ENCODE results near the gene MRNIP. TPM values are rescaled to one million over a fixed set of nuclear protein-coding genes. Genes with fewer than 3 reads are reported as not detected.
A peak's percentile ranks its signal among the peaks of the same experiment; 100 is the strongest.

The MRNIP gene
- total RNA-seq, 3 donors from 2014 or later (not counting 1 experiment from before 2014, with no cell fraction given) = 19.7 to 40.2 (median 25.4) TPM

DNA sequence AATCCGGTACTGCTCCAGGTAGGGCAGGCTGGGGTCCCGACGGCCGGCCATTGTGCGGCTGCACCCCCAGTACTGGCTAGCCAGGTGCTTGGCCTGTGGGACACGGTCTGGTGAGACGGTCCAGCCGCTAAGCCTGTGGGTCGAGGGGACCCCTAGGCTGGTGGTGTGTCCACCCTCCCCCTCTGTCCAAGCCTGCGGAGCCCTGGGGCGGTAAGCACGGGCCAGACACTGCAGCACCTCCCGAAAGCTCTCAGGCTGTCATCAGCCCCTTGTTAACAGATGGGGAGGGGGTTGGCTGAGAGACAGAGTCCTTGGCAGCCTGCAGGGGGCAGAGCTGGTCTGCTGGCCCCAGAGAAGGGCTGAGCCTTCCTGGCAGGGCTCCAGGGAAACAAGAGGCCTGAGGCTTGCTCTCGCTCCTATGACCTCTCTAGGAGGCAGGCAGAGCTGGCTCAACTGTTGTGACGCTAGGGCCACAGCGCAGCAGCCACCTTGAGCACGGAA lies 11.8 kb upstream of the MRNIP start:
- Histone ChIP-seq H3K27ac (ENCODE audit: low read length) (no peak overlapping the region), H3K36me3 (ENCODE audit: control insufficient read depth, insufficient read depth, low read length) (peaks cover 30% of the 10 kb centered on the region), H3K9me3 (ENCODE audit: control insufficient read depth, insufficient read depth, low read length) (no peaks in the 10 kb centered on the region), H3K4me3 (ENCODE audit: low read length) (no peak overlapping the region), H3K4me1 (ENCODE audit: control insufficient read depth, insufficient read depth, low read length) (no peaks in the 10 kb centered on the region), H3K27me3 (ENCODE audit: control insufficient read depth, insufficient read depth, low read length) (no peaks in the 10 kb centered on the region)
- TF ChIP-seq, protein P1, sequence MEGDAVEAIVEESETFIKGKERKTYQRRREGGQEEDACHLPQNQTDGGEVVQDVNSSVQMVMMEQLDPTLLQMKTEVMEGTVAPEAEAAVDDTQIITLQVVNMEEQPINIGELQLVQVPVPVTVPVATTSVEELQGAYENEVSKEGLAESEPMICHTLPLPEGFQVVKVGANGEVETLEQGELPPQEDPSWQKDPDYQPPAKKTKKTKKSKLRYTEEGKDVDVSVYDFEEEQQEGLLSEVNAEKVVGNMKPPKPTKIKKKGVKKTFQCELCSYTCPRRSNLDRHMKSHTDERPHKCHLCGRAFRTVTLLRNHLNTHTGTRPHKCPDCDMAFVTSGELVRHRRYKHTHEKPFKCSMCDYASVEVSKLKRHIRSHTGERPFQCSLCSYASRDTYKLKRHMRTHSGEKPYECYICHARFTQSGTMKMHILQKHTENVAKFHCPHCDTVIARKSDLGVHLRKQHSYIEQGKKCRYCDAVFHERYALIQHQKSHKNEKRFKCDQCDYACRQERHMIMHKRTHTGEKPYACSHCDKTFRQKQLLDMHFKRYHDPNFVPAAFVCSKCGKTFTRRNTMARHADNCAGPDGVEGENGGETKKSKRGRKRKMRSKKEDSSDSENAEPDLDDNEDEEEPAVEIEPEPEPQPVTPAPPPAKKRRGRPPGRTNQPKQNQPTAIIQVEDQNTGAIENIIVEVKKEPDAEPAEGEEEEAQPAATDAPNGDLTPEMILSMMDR (IDR thresholded peaks at IDR 0.05) = no peak
- intact Hi-C loops (cut with micrococcal nuclease) = no loop called here
- 96% methylated on average over 17 of the region's 17 CpGs for WGBS (ENCODE audit: insufficient coverage)
- Mint-ChIP-seq H3K36me3 (no peaks in the 10 kb centered on the region), H3K27ac (no peak overlapping the region), H3K27me3 (ENCODE audit: low read depth in 2 of 2) (no peaks in the 10 kb centered on the region), H3K4me1 (no peaks in the 10 kb centered on the region), H3K9me3 (no peaks in the 10 kb centered on the region), H3K4me3 (no peak overlapping the region)
- ATAC-seq (no peak), DNase-seq (peak in 1 of 2 donors; percentile 37)

DNA sequence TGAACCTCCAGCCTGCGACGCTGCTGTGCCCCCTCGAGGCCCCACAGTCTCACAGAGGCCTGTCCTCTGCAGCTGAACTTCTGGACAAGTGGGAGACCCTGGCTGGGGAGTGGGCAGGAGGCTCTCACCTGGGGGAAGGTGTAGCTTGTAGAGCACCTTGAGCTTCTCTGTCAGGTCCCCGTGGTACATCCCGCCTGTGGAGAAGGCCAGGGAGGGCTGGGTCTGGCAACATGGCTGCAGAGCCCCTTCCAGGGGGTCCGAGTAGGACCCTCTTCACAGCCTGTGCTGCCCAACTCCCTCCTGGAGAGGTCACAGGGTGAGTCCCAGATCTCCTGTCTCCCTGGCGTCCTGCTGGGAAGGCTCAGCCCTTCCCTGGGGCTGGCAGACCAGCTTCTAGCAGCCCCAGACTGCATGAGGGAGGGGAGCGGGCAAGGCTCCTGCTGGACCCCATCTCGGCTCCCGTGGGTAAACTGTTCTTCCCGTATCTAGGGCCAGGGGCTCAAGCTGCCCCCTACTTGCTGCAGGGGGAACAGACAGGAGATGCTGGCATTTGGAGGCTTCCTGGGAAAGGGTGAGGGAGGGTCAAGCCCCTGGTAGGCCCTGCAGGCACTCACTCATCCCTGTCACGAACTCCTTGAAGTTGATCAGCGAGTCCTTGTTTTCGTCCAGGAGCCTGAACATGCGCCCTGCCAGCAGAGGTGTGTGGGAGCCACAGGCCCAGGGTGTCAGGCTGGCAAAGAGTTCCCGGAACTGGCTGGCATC lies 11.2 kb upstream of the MRNIP start:
- ATAC-seq (no peak), DNase-seq (no peak)
- Histone ChIP-seq H3K27ac (ENCODE audit: low read length) (no peak overlapping the region), H3K4me3 (ENCODE audit: low read length) (no peak overlapping the region), H3K9me3 (ENCODE audit: control insufficient read depth, insufficient read depth, low read length) (no peaks in the 10 kb centered on the region), H3K27me3 (ENCODE audit: control insufficient read depth, insufficient read depth, low read length) (no peaks in the 10 kb centered on the region), H3K36me3 (ENCODE audit: control insufficient read depth, insufficient read depth, low read length) (peaks cover 30% of the 10 kb centered on the region), H3K4me1 (ENCODE audit: control insufficient read depth, insufficient read depth, low read length) (no peaks in the 10 kb centered on the region)
- WGBS (ENCODE audit: insufficient coverage) = 95% methylated on average over 16 of the region's 16 CpGs
- Mint-ChIP-seq H3K4me3 (no peak overlapping the region), H3K9me3 (no peaks in the 10 kb centered on the region), H3K27me3 (ENCODE audit: low read depth in 2 of 2) (no peaks in the 10 kb centered on the region), H3K36me3 (no peaks in the 10 kb centered on the region), H3K27ac (no peak overlapping the region), H3K4me1 (no peaks in the 10 kb centered on the region)
- intact Hi-C loops (cut with micrococcal nuclease) = no loop called here
- TF ChIP-seq, protein P1 (IDR thresholded peaks at IDR 0.05) = no peak

DNA sequence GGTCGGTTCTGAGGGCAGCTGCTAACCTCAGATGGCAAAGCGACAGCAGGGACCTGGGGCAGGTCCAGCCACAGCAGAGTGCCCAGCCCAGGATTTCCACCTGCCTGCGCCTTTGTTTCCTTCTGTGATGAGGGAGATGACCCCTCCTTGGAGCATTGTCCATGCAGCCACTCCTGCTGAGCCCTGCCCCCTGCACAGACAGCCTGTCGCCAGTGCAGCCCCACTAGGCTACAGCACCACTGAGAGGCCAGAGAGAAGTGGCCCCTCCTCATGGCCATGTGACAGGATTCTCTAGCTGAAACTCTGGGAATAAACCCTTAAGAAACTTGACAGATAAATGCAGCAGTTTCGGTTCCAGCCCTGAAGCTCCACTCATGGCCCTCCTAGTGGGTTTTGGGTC lies 10.5 kb upstream of the MRNIP start:
- Histone ChIP-seq H3K27me3 (ENCODE audit: control insufficient read depth, insufficient read depth, low read length) (no peaks in the 10 kb centered on the region), H3K36me3 (ENCODE audit: control insufficient read depth, insufficient read depth, low read length) (peaks cover 28% of the 10 kb centered on the region), H3K9me3 (ENCODE audit: control insufficient read depth, insufficient read depth, low read length) (no peaks in the 10 kb centered on the region), H3K4me1 (ENCODE audit: control insufficient read depth, insufficient read depth, low read length) (no peaks in the 10 kb centered on the region), H3K27ac (ENCODE audit: low read length) (no peak overlapping the region), H3K4me3 (ENCODE audit: low read length) (no peak overlapping the region)
- Mint-ChIP-seq H3K4me3 (no peak overlapping the region), H3K4me1 (no peaks in the 10 kb centered on the region), H3K27me3 (ENCODE audit: low read depth in 2 of 2) (no peaks in the 10 kb centered on the region), H3K27ac (no peak overlapping the region), H3K36me3 (no peaks in the 10 kb centered on the region), H3K9me3 (no peaks in the 10 kb centered on the region)
- 93% methylated on average over 5 of the region's 5 CpGs for WGBS (ENCODE audit: insufficient coverage)
- ATAC-seq (no peak), DNase-seq (no peak)
- TF ChIP-seq, protein P1 (IDR thresholded peaks at IDR 0.05) = no peak
- intact Hi-C loops (cut with micrococcal nuclease) = no loop called here
